ENCODE results near the gene DTX1. TPM values are rescaled to one million over a fixed set of nuclear protein-coding genes. Genes with fewer than 3 reads are reported as not detected.

The DTX1 gene
- total and polyA plus RNA-seq, 2 of the 8 experiments (the other 6 are each of a cell fraction or from before 2014, with no cell fraction given): 4.7 to 6.9 TPM

- ChIA-PET CTCF (ENCODE audit: partially characterized antibody) (interaction anchor here (1.1 to 4.8 kb wide), 3 partner anchors 9 to 101 kb away, joined by 3 to 27 read pairs (median 3); no protein-coding TSS in a partner anchor), POLR2A (ENCODE audit: partially characterized antibody) (interaction anchor here (1.2 to 1.4 kb wide), 2 partner anchors 25 to 144 kb away, joined by 3 read pairs; no protein-coding TSS in a partner anchor)
- no peak overlapping the region for H4K8ac ChIP-seq (ENCODE audit: extremely low read depth, insufficient read depth, low read length)
- H4K5ac ChIP-seq (ENCODE audit: insufficient read length, low read depth, low read length): no peak overlapping the region
- no peaks in the 10 kb centered on the region for H3K27me3 ChIP-seq (replicated peaks in 1 of 4; ENCODE audit: control insufficient read depth in 3 of 4, extremely low read depth in 1 of 4, insufficient read depth in 3 of 4, low read length in 3 of 4)
- H3K79me1 ChIP-seq (ENCODE audit: low read depth, low read length): no peaks in the 10 kb centered on the region
- H4K91ac ChIP-seq (replicated peaks; ENCODE audit: insufficient read length, low read length): no peak overlapping the region
- TF ChIP-seq TBP (IDR thresholded peaks at IDR 0.05; ENCODE audit: low read depth, low read length) (no peak), YY1 (IDR thresholded peaks at IDR 0.05; ENCODE audit: low read depth, low read length) (no peak), KDM1A (IDR thresholded peaks at IDR 0.05; ENCODE audit: borderline replicate concordance, low read length) (no peak), PHF8 (conservative IDR thresholded peaks at IDR 0.05; ENCODE audit: low read depth, low read length) (no peak), TAF7 (optimal IDR thresholded peaks at IDR 0.05; ENCODE audit: borderline replicate concordance, low read depth, low read length) (no peak), GABPA (IDR thresholded peaks at IDR 0.05; ENCODE audit: borderline replicate concordance, insufficient read depth, low read length) (no peak), NANOG (IDR thresholded peaks at IDR 0.05; ENCODE audit: insufficient read depth, low read depth, low read length, poor library complexity, severe bottlenecking) (no peak), POLR2AphosphoS5 (IDR thresholded peaks at IDR 0.05; ENCODE audit: low read depth, low read length) (no peak), SAP30 (IDR thresholded peaks at IDR 0.05; ENCODE audit: insufficient read depth, insufficient replicate concordance, low read length) (no peak)
- no peak overlapping the region for H3K4ac ChIP-seq (replicated peaks; ENCODE audit: insufficient read length, low read depth, low read length)
- no peak overlapping the region for H3K18ac ChIP-seq (ENCODE audit: extremely low read depth, low read length)
- H3K23ac ChIP-seq (ENCODE audit: insufficient read length): no peak overlapping the region
- peaks cover 0 to 2% of the 10 kb centered on the region in 2 experiments for H4K20me1 ChIP-seq (replicated peaks in 1 of 2; ENCODE audit: control insufficient read depth in 1 of 2, insufficient read depth in 2 of 2, low read length in 2 of 2)
- H3K36me3 ChIP-seq (ENCODE audit: control insufficient read depth in 2 of 4, insufficient read depth in 4 of 4, low read length in 3 of 4): no peaks in the 10 kb centered on the region
- no peak overlapping the region for H3K9ac ChIP-seq (replicated peaks in 1 of 4; ENCODE audit: extremely low read depth in 1 of 4, low read depth in 3 of 4, low read length in 3 of 4)
- H2BK20ac ChIP-seq (ENCODE audit: low read length): no peak overlapping the region
- no peaks in the 10 kb centered on the region for H3K4me1 ChIP-seq (replicated peaks in 1 of 4; ENCODE audit: control insufficient read depth in 3 of 4, insufficient read depth in 4 of 4, low read length in 3 of 4)
- H3K4me2 ChIP-seq (ENCODE audit: insufficient read depth in 1 of 2, low read depth in 2 of 2, low read length in 2 of 2): no peak overlapping the region
- FAIRE-seq (no peak), DNase-seq (ENCODE audit: low read depth in 1 of 2, low spot score in 2 of 2) (no peak)
- H3K79me2 ChIP-seq (ENCODE audit: control insufficient read depth in 1 of 2, insufficient read depth in 2 of 2, low read length in 2 of 2): no peaks in the 10 kb centered on the region
- no peak overlapping the region for H3K27ac ChIP-seq (ENCODE audit: low read depth, low read length)
- H3K9me3 ChIP-seq (ENCODE audit: insufficient read depth in 2 of 2, low read depth in 1 of 2, low read length in 1 of 2): no peaks in the 10 kb centered on the region
- no peak overlapping the region for H2BK12ac ChIP-seq (ENCODE audit: low read depth, low read length)
- no peak overlapping the region for H2BK120ac ChIP-seq (replicated peaks; ENCODE audit: low read depth, low read length)
- H3K23me2 ChIP-seq (ENCODE audit: low read depth, low read length): peaks cover 3% of the 10 kb centered on the region; the same call in 1 of the 2 replicates
- H3K4me3 ChIP-seq (ENCODE audit: extremely low read depth in 1 of 4, insufficient read depth in 2 of 4, low read depth in 3 of 4, low read length in 4 of 4): no peak overlapping the region
- H2AFZ ChIP-seq (ENCODE audit: low read length): no peak overlapping the region
- H2AK5ac ChIP-seq (ENCODE audit: low read depth, low read length): no peak overlapping the region
- no peak overlapping the region for H3K14ac ChIP-seq (ENCODE audit: insufficient read length)
- H2BK5ac ChIP-seq (ENCODE audit: low read depth, low read length): no peak overlapping the region
- WGBS, 2 experiments (ENCODE audit: extremely low coverage in 1 of 2, insufficient coverage in 1 of 2, insufficient read length in 1 of 2, insufficient replicate concordance in 2 of 2, low coverage in 1 of 2, low lambda C conversion rate in 2 of 2, missing lambda C conversion rate in 1 of 2): 84% methylated on average over 4 of the region's 4 CpGs; no CpG with 5 or more reads in 1 of the 2 experiments
- no peak overlapping the region for H3K56ac ChIP-seq (replicated peaks; ENCODE audit: insufficient read length, low read depth, low read length)
- no peak overlapping the region for H2BK15ac ChIP-seq (ENCODE audit: low read length)
Measured at GRCh38 chr12:113039911-113040445, 16.6 kb upstream of the DTX1 start.
